ENCODE measurements around the gene MAN1A2. TPM values are rescaled to one million over a fixed set of nuclear protein-coding genes. Genes with fewer than 3 reads are reported as not detected.
"Not testable (repeated sequence)": the region's sequence is repeated elsewhere in the genome, so short reads cannot be mapped to it uniquely, and the experiment has no call there.

Gene MAN1A2
- polyA plus RNA-seq, 1 donor from 2014 or later = 25.0 TPM

DNA sequence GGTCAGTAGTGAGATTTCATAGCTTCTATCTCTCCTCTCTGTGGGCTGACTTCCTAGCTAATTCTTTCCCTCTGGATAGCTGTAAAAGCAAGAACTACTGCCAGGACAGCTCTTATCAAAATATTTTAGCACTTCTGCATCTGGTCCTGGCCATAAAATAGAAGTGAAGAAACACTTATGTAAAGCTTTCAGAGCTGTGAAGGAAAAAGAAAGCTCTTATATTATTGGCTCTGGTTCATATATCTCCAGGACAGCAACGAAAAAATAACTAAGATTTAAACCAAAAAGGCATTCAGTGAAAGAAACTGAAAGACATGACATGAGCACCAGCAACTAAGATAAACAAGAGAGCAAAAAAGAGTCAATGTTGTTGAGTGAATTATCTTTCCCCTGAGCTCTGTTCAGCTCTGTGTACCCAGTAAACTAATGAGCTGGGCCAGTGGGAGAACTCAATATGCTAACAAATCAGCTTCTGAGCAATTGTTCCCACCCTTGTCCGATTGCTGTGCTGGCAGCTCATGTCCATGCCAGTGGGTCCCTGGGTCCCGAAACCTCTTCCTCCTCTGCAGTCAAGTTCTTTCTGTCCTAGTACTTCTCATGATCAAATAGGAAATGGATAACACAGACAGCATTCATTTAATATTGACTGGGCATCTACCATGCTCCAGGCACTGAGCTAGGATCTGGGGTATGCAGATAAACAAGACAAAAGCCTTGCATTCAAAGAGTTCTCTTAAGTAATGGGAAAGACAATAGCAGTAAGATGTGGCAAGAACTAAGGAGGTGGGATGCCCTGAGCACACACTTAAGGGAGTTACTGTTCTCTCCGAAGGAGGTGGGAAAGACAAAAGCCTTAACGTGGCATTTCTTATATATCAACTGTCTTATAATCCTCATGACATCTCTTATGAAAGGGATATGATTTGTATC, 45.3 kb upstream of the MAN1A2 start:
- H4K20me1 ChIP-seq (ENCODE audit: insufficient read depth) = no peaks in the 10 kb centered on the region
- no peaks in the 10 kb centered on the region for H3K27me3 ChIP-seq (ENCODE audit: insufficient read depth, low read depth, low read length)
- H3K9ac ChIP-seq (ENCODE audit: low read length) = no peak overlapping the region
- no peak overlapping the region for H3K27ac ChIP-seq (ENCODE audit: low read length)
- H3K79me2 ChIP-seq (replicated peaks; ENCODE audit: insufficient read depth, low read length) = no peaks in the 10 kb centered on the region
- H3K9me3 ChIP-seq (ENCODE audit: low read length) = no peaks in the 10 kb centered on the region
- H2AFZ ChIP-seq (ENCODE audit: low read depth, low read length) = no peak overlapping the region
- H3K4me2 ChIP-seq (ENCODE audit: low read length) = no peak overlapping the region
- no peak overlapping the region for H3K4me3 ChIP-seq (ENCODE audit: low read length)
- no peaks in the 10 kb centered on the region for H3F3A ChIP-seq (ENCODE audit: insufficient read depth, low read length, poor library complexity, severe bottlenecking)
- no peak for TF ChIP-seq CTCF (IDR thresholded peaks at IDR 0.05; ENCODE audit: poor library complexity, severe bottlenecking)
- no peak for TF ChIP-seq SMC3 (conservative IDR thresholded peaks at IDR 0.05; ENCODE audit: poor library complexity)
- no peak for TF ChIP-seq EP300 (conservative IDR thresholded peaks at IDR 0.05; ENCODE audit: poor library complexity, severe bottlenecking)
- no peak for TF ChIP-seq POLR2AphosphoS5 (IDR thresholded peaks at IDR 0.05)
- TF ChIP-seq RAD21 (conservative IDR thresholded peaks at IDR 0.05) = no peak
- no peak for TF ChIP-seq REST (IDR thresholded peaks at IDR 0.05; ENCODE audit: borderline replicate concordance)
- H3K36me3 ChIP-seq (ENCODE audit: insufficient read depth, low read length) = no peaks in the 10 kb centered on the region
- H3K9me2 ChIP-seq (ENCODE audit: insufficient read depth, low read length) = no peaks in the 10 kb centered on the region

- Histone ChIP-seq H3K36me3 (ENCODE audit: insufficient read depth, low read length) (no peaks in the 10 kb centered on the region), H3K27me3 (ENCODE audit: insufficient read depth, low read depth, low read length) (no peaks in the 10 kb centered on the region), H3K9me2 (ENCODE audit: insufficient read depth, low read length) (no peaks in the 10 kb centered on the region), H3K9ac (ENCODE audit: low read length) (no peak overlapping the region), H4K20me1 (ENCODE audit: insufficient read depth) (no peaks in the 10 kb centered on the region), H3K4me2 (ENCODE audit: low read length) (no peak overlapping the region), H2AFZ (ENCODE audit: low read depth, low read length) (no peak overlapping the region), H3K79me2 (replicated peaks; ENCODE audit: insufficient read depth, low read length) (no peaks in the 10 kb centered on the region), H3K4me3 (ENCODE audit: low read length) (no peak overlapping the region), H3K9me3 (ENCODE audit: low read length) (no peaks in the 10 kb centered on the region), H3F3A (ENCODE audit: insufficient read depth, low read length, poor library complexity, severe bottlenecking) (no peaks in the 10 kb centered on the region), H3K27ac (ENCODE audit: low read length) (no peak overlapping the region)
- TF ChIP-seq TAF1 (IDR thresholded peaks at IDR 0.05; ENCODE audit: low read depth) (no peak), RAD21 (conservative IDR thresholded peaks at IDR 0.05) (no peak), EZH2 (IDR thresholded peaks at IDR 0.05; ENCODE audit: borderline replicate concordance, insufficient read depth, low read length, poor library complexity, severe bottlenecking) (no peak), POLR2AphosphoS5 (IDR thresholded peaks at IDR 0.05) (no peak), REST (IDR thresholded peaks at IDR 0.05; ENCODE audit: borderline replicate concordance) (no peak), SMC3 (conservative IDR thresholded peaks at IDR 0.05; ENCODE audit: poor library complexity) (no peak), CTCF (IDR thresholded peaks at IDR 0.05; ENCODE audit: poor library complexity, severe bottlenecking) (no peak), MXI1 (conservative IDR thresholded peaks at IDR 0.05; ENCODE audit: poor library complexity, severe bottlenecking) (no peak), EP300 (conservative IDR thresholded peaks at IDR 0.05; ENCODE audit: poor library complexity, severe bottlenecking) (no peak)
Observed at GRCh38 chr1:117324357-117324756, 42.9 kb upstream of the MAN1A2 start.

DNA sequence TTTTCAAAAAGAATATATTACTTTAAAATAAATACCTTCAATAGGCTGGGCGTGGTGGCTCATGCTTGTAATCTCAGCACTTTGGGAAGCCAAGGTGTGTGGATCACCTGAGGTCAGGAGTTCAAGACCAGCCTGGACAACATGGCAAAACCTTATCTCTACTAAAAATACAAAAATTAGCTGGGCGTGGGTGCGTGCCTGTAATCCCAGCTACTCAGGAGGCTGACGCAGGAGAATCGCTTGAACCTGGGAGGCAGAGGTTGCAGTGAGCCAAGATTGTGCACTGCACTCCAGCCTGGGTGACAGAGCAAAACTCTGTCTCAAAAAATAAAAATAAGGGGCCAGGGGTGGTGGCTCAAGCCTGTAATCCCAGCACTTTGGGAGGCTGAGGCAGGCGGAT, 41.2 kb upstream of the MAN1A2 start:
- H3K79me2 ChIP-seq (replicated peaks; ENCODE audit: insufficient read depth, low read length); H3K36me3 ChIP-seq (ENCODE audit: insufficient read depth, low read length); H3F3A ChIP-seq (ENCODE audit: insufficient read depth, low read length, poor library complexity, severe bottlenecking); H3K9me3 ChIP-seq (ENCODE audit: low read length); H3K9ac ChIP-seq (ENCODE audit: low read length); H3K27ac ChIP-seq (ENCODE audit: low read length); H2AFZ ChIP-seq (ENCODE audit: low read depth, low read length); H3K27me3 ChIP-seq (ENCODE audit: insufficient read depth, low read depth, low read length); H3K4me2 ChIP-seq (ENCODE audit: low read length); H3K4me3 ChIP-seq (ENCODE audit: low read length); H3K9me2 ChIP-seq (ENCODE audit: insufficient read depth, low read length); H4K20me1 ChIP-seq (ENCODE audit: insufficient read depth): not testable (repeated sequence)
